HepG2 (cell line): Measurements from ENCODE around the gene AIDA. TPM values are rescaled to one million over a fixed set of nuclear protein-coding genes. Genes with fewer than 3 reads are reported as not detected.

Source experiments
- HOXD1 ChIP-seq: sonication (generic); formaldehyde crosslinking; IDR thresholded peaks from 2 replicates; pipeline ENCODE4 v1.5.0; 2020; ENCODE audit warnings: missing genetic modification reagents
- SALL1 ChIP-seq: sonication (generic); formaldehyde crosslinking; IDR thresholded peaks from 2 replicates; pipeline ENCODE4 v1.8.0; 2022; ENCODE audit warnings: mild to moderate bottlenecking, missing genetic modification reagents
- SOX13 ChIP-seq, 3 experiments: fragments of 450-650 bp in 1 of 3; sonication (generic) in 1 of 3; formaldehyde crosslinking in 1 of 3; IDR thresholded peaks in 2 of 3; conservative IDR thresholded peaks in 1 of 3; 2 replicates each; pipeline versions ENCODE4 v1.5.0 to v1.6.1; 2016 to 2020; ENCODE audit warnings: antibody characterized with exemption in 1 of 3, mild to moderate bottlenecking in 1 of 3, missing compliant biosample characterization in 1 of 3, missing genetic modification reagents in 1 of 3, moderate library complexity in 1 of 3
- TCF12 ChIP-seq, 2 experiments: fragments of 450-650 bp in 1 of 2; sonication (generic) in 1 of 2; formaldehyde crosslinking in 1 of 2; IDR thresholded peaks; 2 replicates each; pipeline versions ENCODE4 v1.6.1 to v1.8.0; 2017 to 2022; ENCODE audit warnings: antibody characterized with exemption in 1 of 2, mild to moderate bottlenecking in 1 of 2, missing genetic modification reagents in 1 of 2, moderate library complexity in 1 of 2
- TOE1 ChIP-seq: sonication (generic); formaldehyde crosslinking; IDR thresholded peaks from 2 replicates; pipeline ENCODE4 v1.4.0; 2020; ENCODE audit warnings: mild to moderate bottlenecking, missing genetic modification reagents
- ZFX ChIP-seq: sonication (generic); formaldehyde crosslinking; IDR thresholded peaks from 2 replicates; pipeline ENCODE4 v1.4.0; 2020; ENCODE audit warnings: mild to moderate bottlenecking, low read depth, missing genetic modification reagents, moderate library complexity
- ZNF331 ChIP-seq: sonication (generic); formaldehyde crosslinking; IDR thresholded peaks from 2 replicates; pipeline ENCODE4 v1.4.0; 2020; ENCODE audit warnings: missing genetic modification reagents
- ZNF629 ChIP-seq: sonication (generic); formaldehyde crosslinking; conservative IDR thresholded peaks from 2 replicates; pipeline ENCODE4 v1.5.0; 2020; ENCODE audit warnings: missing genetic modification reagents
- polyA plus RNA-seq, 8 experiments: library from polyadenylated mRNA; depleted of rRNA in 3 of 8; stranded (reverse) in 7 of 8; unstranded in 1 of 8; fragments of >200 nt; fragmentation: Illumina TruSeq in 4 of 8; extraction: Trizol in 4 of 8; gene quantifications; 2 replicates each; pipeline versions ENCODE4 v1.2.1 to v1.2.3, GENCODE V29; 2011 to 2016; ENCODE audit warnings: low read depth in 4 of 8, missing spikeins in 1 of 8, mixed read lengths in 1 of 8; ENCODE audit not compliant: insufficient read depth in 1 of 8
- total RNA-seq, 5 experiments: library from RNA; depleted of rRNA; stranded (reverse); fragments of >200 nt; fragmentation: Illumina TruSeq; extraction: Trizol; gene quantifications; 2 replicates each; pipeline ENCODE4 v1.2.3, GENCODE V29; 2016; ENCODE audit warnings: low read depth in 1 of 5
- TF ChIP-seq, protein P1 (sequence below): sonication (generic); formaldehyde crosslinking; IDR thresholded peaks from 2 replicates; pipeline ENCODE4 v1.8.1; 2023; ENCODE audit warnings: mild to moderate bottlenecking, inconsistent platforms, moderate library complexity, missing genetic modification reagents, borderline replicate concordance
- TF ChIP-seq, protein P2 (sequence below): sonication (generic); formaldehyde crosslinking; IDR thresholded peaks from 2 replicates; pipeline ENCODE4 v1.5.0; 2020; ENCODE audit warnings: mild to moderate bottlenecking, missing genetic modification reagents

AIDA gene
- total and polyA plus RNA-seq, 2 of the 13 experiments (the other 11 are each of a cell fraction or from before 2014, with no cell fraction given) = 17.5 to 35.4 TPM

- TF ChIP-seq, protein P1, sequence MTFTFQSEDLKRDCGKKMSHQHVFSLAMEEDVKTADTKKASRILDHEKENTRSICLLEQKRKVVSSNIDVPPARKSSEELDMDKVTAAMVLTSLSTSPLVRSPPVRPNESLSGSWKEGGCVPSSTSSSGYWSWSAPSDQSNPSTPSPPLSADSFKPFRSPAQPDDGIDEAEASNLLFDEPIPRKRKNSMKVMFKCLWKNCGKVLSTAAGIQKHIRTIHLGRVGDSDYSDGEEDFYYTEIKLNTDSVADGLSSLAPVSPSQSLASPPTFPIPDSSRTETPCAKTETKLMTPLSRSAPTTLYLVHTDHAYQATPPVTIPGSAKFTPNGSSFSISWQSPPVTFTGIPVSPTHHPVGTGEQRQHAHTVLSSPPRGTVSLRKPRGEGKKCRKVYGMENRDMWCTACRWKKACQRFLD = 0 out of 2 replicates have a peak, but pooled peaks have one; percentile 12
- TF ChIP-seq ZFX (CRISPR knock-in tag) = peak; percentile 10; the same call in 1 of the 2 replicates
- TF ChIP-seq HOXD1 = 0 out of 2 replicates have a peak, but pooled peaks have one; percentile 49
- TF ChIP-seq ZNF629 (CRISPR knock-in tag) = 0 out of 2 replicates have a peak, but pooled peaks have one; percentile 11
- peak; percentile 63 for TF ChIP-seq ZNF331 (CRISPR knock-in tag)
- TF ChIP-seq TCF12 (IDR thresholded peaks at IDR 0.05) = no peak
- no peak; the same call in 1 of the 2 replicates for TF ChIP-seq TCF12 (CRISPR knock-in tag; IDR thresholded peaks at IDR 0.05)
- peak; percentile 66; the same call in 1 of the 2 replicates for TF ChIP-seq SOX13 (IDR thresholded peaks at IDR 0.05)
- TF ChIP-seq SOX13 (CRISPR knock-in tag; conservative IDR thresholded peaks at IDR 0.05 in 1 of 2, IDR thresholded peaks at IDR 0.05 in 1 of 2) = no peak; a peak in 1 of 4 replicates
- TF ChIP-seq, protein P2, sequence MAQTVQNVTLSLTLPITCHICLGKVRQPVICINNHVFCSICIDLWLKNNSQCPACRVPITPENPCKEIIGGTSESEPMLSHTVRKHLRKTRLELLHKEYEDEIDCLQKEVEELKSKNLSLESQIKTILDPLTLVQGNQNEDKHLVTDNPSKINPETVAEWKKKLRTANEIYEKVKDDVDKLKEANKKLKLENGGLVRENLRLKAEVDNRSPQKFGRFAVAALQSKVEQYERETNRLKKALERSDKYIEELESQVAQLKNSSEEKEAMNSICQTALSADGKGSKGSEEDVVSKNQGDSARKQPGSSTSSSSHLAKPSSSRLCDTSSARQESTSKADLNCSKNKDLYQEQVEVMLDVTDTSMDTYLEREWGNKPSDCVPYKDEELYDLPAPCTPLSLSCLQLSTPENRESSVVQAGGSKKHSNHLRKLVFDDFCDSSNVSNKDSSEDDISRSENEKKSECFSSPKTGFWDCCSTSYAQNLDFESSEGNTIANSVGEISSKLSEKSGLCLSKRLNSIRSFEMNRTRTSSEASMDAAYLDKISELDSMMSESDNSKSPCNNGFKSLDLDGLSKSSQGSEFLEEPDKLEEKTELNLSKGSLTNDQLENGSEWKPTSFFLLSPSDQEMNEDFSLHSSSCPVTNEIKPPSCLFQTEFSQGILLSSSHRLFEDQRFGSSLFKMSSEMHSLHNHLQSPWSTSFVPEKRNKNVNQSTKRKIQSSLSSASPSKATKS (CRISPR knock-in tag) = 0 out of 2 replicates have a peak, but pooled peaks have one; percentile 70
- TF ChIP-seq TOE1 (CRISPR knock-in tag) = 0 out of 2 replicates have a peak, but pooled peaks have one; percentile 39
- no peak; the same call in none of the 2 replicates for TF ChIP-seq SALL1 (CRISPR knock-in tag)
Measured at GRCh38 chr1:222712253-222713090, at the start of gene AIDA, which contains the start of gene BROX (continued).
